ENCODE measurements around the gene TDRD7. TPM values are rescaled to one million over a fixed set of nuclear protein-coding genes. Genes with fewer than 3 reads are reported as not detected.
"Not testable (repeated sequence)": the region's sequence is repeated elsewhere in the genome, so short reads cannot be mapped to it uniquely, and the experiment has no call there.

TDRD7 gene
- total and polyA plus RNA-seq, 2 experiments from 2014 or later, result 4.2 to 4.5 TPM

DNA sequence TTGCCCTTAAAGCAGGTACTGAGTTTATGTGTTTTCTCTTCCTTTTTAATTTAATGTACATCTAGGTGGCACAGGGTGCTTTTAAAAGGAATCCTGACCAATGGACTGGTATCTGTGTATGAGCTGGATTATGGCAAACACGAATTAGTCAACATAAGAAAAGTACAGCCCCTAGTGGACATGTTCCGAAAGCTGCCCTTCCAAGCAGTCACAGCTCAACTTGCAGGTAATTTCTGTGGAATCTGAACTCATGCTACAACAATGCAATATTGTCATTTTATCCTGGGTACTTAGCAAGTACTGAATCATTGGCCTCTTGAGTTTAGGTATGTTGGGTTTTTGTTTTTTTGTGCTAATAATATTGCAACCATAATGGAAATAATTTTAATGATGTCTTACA lies 75.2 kb downstream of the TDRD7 start:
- TF ChIP-seq, protein P1, sequence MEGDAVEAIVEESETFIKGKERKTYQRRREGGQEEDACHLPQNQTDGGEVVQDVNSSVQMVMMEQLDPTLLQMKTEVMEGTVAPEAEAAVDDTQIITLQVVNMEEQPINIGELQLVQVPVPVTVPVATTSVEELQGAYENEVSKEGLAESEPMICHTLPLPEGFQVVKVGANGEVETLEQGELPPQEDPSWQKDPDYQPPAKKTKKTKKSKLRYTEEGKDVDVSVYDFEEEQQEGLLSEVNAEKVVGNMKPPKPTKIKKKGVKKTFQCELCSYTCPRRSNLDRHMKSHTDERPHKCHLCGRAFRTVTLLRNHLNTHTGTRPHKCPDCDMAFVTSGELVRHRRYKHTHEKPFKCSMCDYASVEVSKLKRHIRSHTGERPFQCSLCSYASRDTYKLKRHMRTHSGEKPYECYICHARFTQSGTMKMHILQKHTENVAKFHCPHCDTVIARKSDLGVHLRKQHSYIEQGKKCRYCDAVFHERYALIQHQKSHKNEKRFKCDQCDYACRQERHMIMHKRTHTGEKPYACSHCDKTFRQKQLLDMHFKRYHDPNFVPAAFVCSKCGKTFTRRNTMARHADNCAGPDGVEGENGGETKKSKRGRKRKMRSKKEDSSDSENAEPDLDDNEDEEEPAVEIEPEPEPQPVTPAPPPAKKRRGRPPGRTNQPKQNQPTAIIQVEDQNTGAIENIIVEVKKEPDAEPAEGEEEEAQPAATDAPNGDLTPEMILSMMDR (IDR thresholded peaks at IDR 0.05; ENCODE audit: low read depth, low read length), result peak; percentile 30

DNA sequence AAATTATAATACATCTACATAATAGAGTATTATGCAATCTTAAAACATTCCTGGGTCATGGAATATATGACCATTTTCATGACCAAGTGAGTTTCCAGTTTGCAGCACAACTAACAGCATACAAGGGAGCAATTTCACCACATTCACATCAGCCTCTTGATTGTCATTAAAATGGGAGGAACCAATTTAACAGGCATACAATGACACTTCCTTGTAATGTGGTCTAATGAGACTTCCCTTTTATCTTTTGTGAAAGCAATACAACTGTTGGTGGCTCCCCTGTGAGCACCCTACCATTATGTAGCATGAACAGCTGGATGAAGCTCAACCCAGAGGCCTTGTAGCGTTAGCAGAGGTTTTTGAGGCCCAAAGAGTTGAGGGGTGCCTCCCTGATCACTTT lies 76.0 kb downstream of the TDRD7 start:
- H3K4me1 ChIP-seq (ENCODE audit: low read depth), result no peaks in the 10 kb centered on the region
- DNase-seq (ENCODE audit: low read depth in 1 of 2, low spot score in 1 of 2), result no peak
- TF ChIP-seq, protein P1 (IDR thresholded peaks at IDR 0.05; ENCODE audit: low read depth, low read length), result no peak
- H3K4me3 ChIP-seq, result no peak overlapping the region
- no peaks in the 10 kb centered on the region for H3K36me3 ChIP-seq
- H3K27me3 ChIP-seq, result no peaks in the 10 kb centered on the region
- no peak overlapping the region for H3K27ac ChIP-seq
- H3K9me3 ChIP-seq (ENCODE audit: low read depth), result no peaks in the 10 kb centered on the region

More for the DNA sequence above, 75.2 kb downstream of the TDRD7 start:
- Histone ChIP-seq H3K27ac (no peak overlapping the region), H3K36me3 (no peaks in the 10 kb centered on the region), H3K9me3 (ENCODE audit: low read depth) (no peaks in the 10 kb centered on the region), H3K4me1 (ENCODE audit: low read depth) (no peaks in the 10 kb centered on the region), H3K27me3 (no peaks in the 10 kb centered on the region), H3K4me3 (no peak overlapping the region)
- no peak for DNase-seq (ENCODE audit: low read depth in 1 of 2, low spot score in 1 of 2)

DNA sequence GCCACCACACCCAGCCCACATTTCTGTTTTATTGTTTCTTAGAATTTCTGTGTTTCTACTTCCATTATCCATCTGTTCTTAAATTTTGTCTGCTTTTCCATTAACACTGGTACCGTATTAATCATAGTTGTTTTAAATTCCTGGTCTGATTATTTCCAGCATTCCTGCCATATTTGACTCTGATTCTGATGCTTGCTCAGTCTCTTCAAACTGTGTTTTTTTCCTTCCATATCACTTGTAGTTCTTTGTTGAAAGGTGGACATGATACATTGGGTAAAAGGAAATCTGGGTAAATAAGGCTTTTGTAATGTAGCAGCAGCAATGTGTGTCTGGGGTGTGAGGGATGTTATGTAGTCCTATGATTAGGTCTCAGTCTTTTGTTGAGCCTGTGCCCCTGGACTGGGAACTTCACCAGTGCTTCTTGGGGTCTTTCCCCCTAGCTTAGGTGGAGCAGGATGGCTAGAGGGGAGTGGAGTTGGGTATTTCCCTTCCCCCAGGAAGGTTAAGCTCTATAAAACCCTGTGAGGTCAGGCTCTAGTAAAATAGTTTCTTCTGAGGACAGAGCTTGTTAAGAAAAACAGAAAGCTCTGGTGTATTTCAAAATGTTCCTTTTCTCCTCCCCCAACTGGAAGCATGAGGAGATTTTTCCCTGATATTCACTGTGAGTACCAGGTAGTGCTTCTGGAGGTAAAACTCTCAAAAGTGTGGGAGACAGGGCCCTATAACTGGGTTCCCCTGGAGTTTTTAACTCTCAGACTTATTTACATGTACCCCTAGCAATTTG lies 79.5 kb downstream of the TDRD7 start:
- DNase-seq (ENCODE audit: low read depth in 1 of 2, low spot score in 1 of 2), result no peak
- no peaks in the 10 kb centered on the region for H3K36me3 ChIP-seq
- TF ChIP-seq, protein P1 (IDR thresholded peaks at IDR 0.05; ENCODE audit: low read depth, low read length), result no peak

DNA sequence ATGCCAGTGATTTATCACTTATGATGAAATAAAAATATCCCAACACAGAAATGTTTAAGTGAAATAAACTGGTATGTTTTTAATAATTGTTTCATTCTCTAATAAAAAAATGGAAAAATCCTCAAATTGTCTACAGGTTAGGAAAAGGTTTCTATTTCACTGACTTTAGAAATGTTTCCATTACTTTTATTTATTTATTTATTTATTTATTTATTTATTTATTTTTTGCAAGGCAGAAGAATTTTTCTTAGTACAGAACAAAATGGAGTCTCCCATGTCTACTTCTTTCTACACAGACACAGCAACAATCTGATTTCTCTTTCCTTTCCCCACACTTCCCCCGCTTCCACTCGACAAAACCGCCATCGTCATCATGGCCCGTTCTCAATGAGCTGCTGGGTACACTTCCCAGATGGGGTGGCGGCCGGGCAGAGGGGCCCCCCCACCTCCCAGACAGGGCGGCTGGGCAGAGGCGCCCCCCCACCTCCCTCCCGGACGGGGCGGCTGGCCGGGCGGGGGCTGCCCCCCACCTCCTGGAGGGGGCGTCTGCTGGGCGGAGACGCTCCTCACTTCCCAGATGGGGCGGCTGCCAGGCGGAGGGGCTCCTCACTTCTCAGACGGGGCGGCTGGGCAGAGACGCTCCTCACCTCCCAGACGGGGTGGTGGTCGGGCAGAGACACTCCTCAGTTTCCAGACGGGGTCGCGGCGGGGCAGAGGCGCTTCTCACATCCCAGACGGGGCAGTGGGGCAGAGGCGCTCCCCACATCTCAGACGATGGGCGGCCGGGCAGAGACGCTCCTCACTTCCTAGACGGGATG lies 85.9 kb downstream of the TDRD7 start:
- not testable (repeated sequence) for H3K4me1 ChIP-seq (ENCODE audit: low read depth); H3K36me3 ChIP-seq; H3K4me3 ChIP-seq; H3K9me3 ChIP-seq (ENCODE audit: low read depth); H3K27ac ChIP-seq; DNase-seq (ENCODE audit: low read depth in 1 of 2, low spot score in 1 of 2)
- H3K27me3 ChIP-seq, result peaks cover 14% of the 10 kb centered on the region

More for the DNA sequence above, 79.5 kb downstream of the TDRD7 start:
- H3K27me3 ChIP-seq, result no peaks in the 10 kb centered on the region
- H3K4me1 ChIP-seq (ENCODE audit: low read depth), result no peaks in the 10 kb centered on the region
- H3K27ac ChIP-seq, result peak overlapping the region; percentile 23
- no peaks in the 10 kb centered on the region for H3K9me3 ChIP-seq (ENCODE audit: low read depth)
- no peak overlapping the region for H3K4me3 ChIP-seq

DNA sequence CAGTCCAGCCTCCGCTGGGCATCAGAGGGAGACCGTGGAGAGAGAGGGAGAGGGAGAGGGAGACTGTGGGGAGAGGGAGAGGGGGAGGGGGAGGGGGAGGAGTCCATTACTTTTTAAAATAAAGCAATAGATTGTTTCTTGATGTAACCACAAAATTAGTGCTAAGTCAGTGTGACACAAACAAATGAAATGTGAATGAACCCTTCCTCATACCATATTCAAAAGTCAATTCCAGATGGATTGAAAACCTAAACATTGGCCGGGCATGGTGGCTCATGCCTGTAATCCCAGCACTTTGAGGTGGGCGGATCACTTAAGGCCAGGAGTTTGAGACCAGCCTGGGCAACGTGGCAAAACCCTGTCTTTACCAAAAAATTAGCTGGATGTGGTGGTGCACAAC lies 87.0 kb downstream of the TDRD7 start:
- H3K9me3 ChIP-seq (ENCODE audit: low read depth); DNase-seq (ENCODE audit: low read depth in 1 of 2, low spot score in 1 of 2); H3K4me1 ChIP-seq (ENCODE audit: low read depth); H3K4me3 ChIP-seq; H3K36me3 ChIP-seq; H3K27ac ChIP-seq: not testable (repeated sequence)
- H3K27me3 ChIP-seq, result peaks cover 14% of the 10 kb centered on the region

DNA sequence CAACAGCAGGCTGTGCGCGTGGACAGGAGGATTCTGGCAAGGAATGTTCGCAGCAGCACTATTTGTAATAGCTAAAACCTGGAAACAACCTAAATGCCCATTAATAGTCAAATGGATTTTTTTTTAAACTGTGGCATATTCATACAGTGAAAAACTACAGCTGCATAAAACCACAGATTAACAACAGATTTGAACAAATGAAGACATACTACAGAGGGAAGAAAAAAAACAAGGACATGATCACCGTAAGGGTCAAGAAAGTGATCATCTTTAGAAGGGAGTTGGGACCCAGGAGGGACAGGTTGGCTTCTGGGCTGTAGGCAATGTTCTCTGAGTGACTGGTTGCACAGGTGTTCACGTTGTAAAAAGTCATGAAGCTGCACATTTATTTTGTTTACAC lies 88.4 kb downstream of the TDRD7 start:
- no peak for DNase-seq (ENCODE audit: low read depth in 1 of 2, low spot score in 1 of 2)
- H3K4me3 ChIP-seq, result no peak overlapping the region
- no peaks in the 10 kb centered on the region for H3K36me3 ChIP-seq
- H3K9me3 ChIP-seq (ENCODE audit: low read depth), result no peaks in the 10 kb centered on the region
- peaks cover 21% of the 10 kb centered on the region for H3K4me1 ChIP-seq (ENCODE audit: low read depth)
- H3K27ac ChIP-seq, result no peak overlapping the region
- peaks cover 14% of the 10 kb centered on the region for H3K27me3 ChIP-seq
- TF ChIP-seq, protein P1 (IDR thresholded peaks at IDR 0.05; ENCODE audit: low read depth, low read length), result no peak

Measured in cardiac muscle cell (in vitro differentiated cells and primary cell).